Measurements from ENCODE around the gene TNNI2. TPM values are rescaled to one million over a fixed set of nuclear protein-coding genes. Genes with fewer than 3 reads are reported as not detected.
A peak's percentile ranks its signal among the peaks of the same experiment; 100 is the strongest.

TNNI2 gene
- total RNA-seq, 4 donors from 2014 or later, result 1.0 TPM; not detected in 3

- TF ChIP-seq CTCF (IDR thresholded peaks at IDR 0.05), result no peak
- no peak for TF ChIP-seq EP300 (IDR thresholded peaks at IDR 0.05)
- TF ChIP-seq POLR2AphosphoS5 (IDR thresholded peaks at IDR 0.05), result no peak
- TF ChIP-seq POLR2A (IDR thresholded peaks at IDR 0.05), result no peak
- Histone ChIP-seq H3K36me3 (no peaks in the 10 kb centered on the region), H3K27ac (no peak overlapping the region), H3K27me3 (peaks cover 7% of the 10 kb centered on the region), H3K4me3 (no peak overlapping the region), H3K9me3 (no peaks in the 10 kb centered on the region), H3K4me1 (peaks cover 0 to 15% (median 0%) of the 10 kb centered on the region in 3 donors)
- ATAC-seq, result no peak
- WGBS, 2 donors (ENCODE audit: low coverage in 1 of 2), result 81 to 91% methylated on average over 10 to 14 of the region's 18 CpGs
These were observed 9.3 kb downstream of the TNNI2 start for GRCh38 chr11:1847926-1848639.

GRCh38 chr11:1848640-1849430 lies 10.1 kb downstream of the TNNI2 start:
- no peaks in the 10 kb centered on the region for H3K36me3 ChIP-seq
- peaks cover 7% of the 10 kb centered on the region for H3K27me3 ChIP-seq
- H3K9me3 ChIP-seq, result no peaks in the 10 kb centered on the region
- no peak overlapping the region for H3K27ac ChIP-seq
- TF ChIP-seq EP300 (IDR thresholded peaks at IDR 0.05) (no peak), POLR2A (IDR thresholded peaks at IDR 0.05) (no peak), POLR2AphosphoS5 (IDR thresholded peaks at IDR 0.05) (no peak), CTCF (IDR thresholded peaks at IDR 0.05) (no peak)
- WGBS, 2 donors (ENCODE audit: low coverage in 1 of 2), result 86% methylated on average over 5 of the region's 19 CpGs; no CpG with 5 or more reads in 1 of the 2 donors
- peaks cover 0 to 14% (median 0%) of the 10 kb centered on the region in 3 donors for H3K4me1 ChIP-seq
- H3K4me3 ChIP-seq, result no peak overlapping the region
- no peak for ATAC-seq

- Histone ChIP-seq H3K4me3 (no peak overlapping the region), H3K27ac (no peak overlapping the region), H3K27me3 (peaks cover 2% of the 10 kb centered on the region), H3K4me1 (no peaks in the 10 kb centered on the region), H3K9me3 (no peaks in the 10 kb centered on the region), H3K36me3 (no peaks in the 10 kb centered on the region)
- no peak for ATAC-seq
- TF ChIP-seq POLR2A (IDR thresholded peaks at IDR 0.05), result no peak
- TF ChIP-seq CTCF (IDR thresholded peaks at IDR 0.05), result no peak
- no peak for TF ChIP-seq EP300 (IDR thresholded peaks at IDR 0.05)
- no peak for TF ChIP-seq POLR2AphosphoS5 (IDR thresholded peaks at IDR 0.05)
- 95% methylated on average over 3 of the region's 21 CpGs; no CpG with 5 or more reads in 1 of the 2 donors for WGBS, 2 donors (ENCODE audit: low coverage in 1 of 2)
These were observed 12.8 kb downstream of the TNNI2 start for GRCh38 chr11:1851468-1852180.

GRCh38 chr11:1852271-1852876 lies 13.6 kb downstream of the TNNI2 start:
- H3K9me3 ChIP-seq, result no peaks in the 10 kb centered on the region
- H3K27ac ChIP-seq, result no peak overlapping the region
- no peaks in the 10 kb centered on the region for H3K4me1 ChIP-seq
- ATAC-seq, result no peak
- WGBS, 2 donors (ENCODE audit: low coverage in 1 of 2), result 72 to 92% methylated on average over 2 to 8 of the region's 25 CpGs
- TF ChIP-seq POLR2A (IDR thresholded peaks at IDR 0.05) (no peak), POLR2AphosphoS5 (IDR thresholded peaks at IDR 0.05) (no peak), EP300 (IDR thresholded peaks at IDR 0.05) (no peak)
- no peaks in the 10 kb centered on the region for H3K36me3 ChIP-seq
- H3K27me3 ChIP-seq, result no peaks in the 10 kb centered on the region
- no peak overlapping the region for H3K4me3 ChIP-seq

GRCh38 chr11:1852877-1853276 lies 14.1 kb downstream of the TNNI2 start, which contains the start of gene LSP1:
Gene LSP1 (plus strand): TSS chr11:1853084. CDS start chr11:1853145, 61 bp downstream.
- WGBS, 2 donors (ENCODE audit: low coverage in 1 of 2), result 89% methylated on average over 9 of the region's 18 CpGs; no CpG with 5 or more reads in 1 of the 2 donors
- Histone ChIP-seq H3K36me3 (no peaks in the 10 kb centered on the region), H3K9me3 (no peaks in the 10 kb centered on the region), H3K4me1 (no peaks in the 10 kb centered on the region), H3K27me3 (no peaks in the 10 kb centered on the region), H3K27ac (no peak within 1 kb of the TSS), H3K4me3 (peak within 1 kb of the TSS in 1 of 2 donors; percentile 33)
- no peak for ATAC-seq
- TF ChIP-seq POLR2A (IDR thresholded peaks at IDR 0.05) (no peak), CTCF (IDR thresholded peaks at IDR 0.05) (no peak), POLR2AphosphoS5 (IDR thresholded peaks at IDR 0.05) (no peak), EP300 (IDR thresholded peaks at IDR 0.05) (no peak)

Measured in gastroesophageal sphincter (tissue), 4 donors.